ENCODE measurements around the gene CD1B.

- TF ChIP-seq CTCF (IDR thresholded peaks at IDR 0.05): no peak
- no peak for TF ChIP-seq POLR2A (IDR thresholded peaks at IDR 0.05)
These were observed 7.5 kb downstream of the CD1B start for GRCh38 chr1:158323866-158324265.
